Type B pancreatic cell (in vitro differentiated cells): ENCODE results near the gene TSR3. TPM values are rescaled to one million over a fixed set of nuclear protein-coding genes. Genes with fewer than 3 reads are reported as not detected.

Experiments
- DNase-seq: peaks from one replicate; pipeline ENCODE4 v3.0.0; 2021; ENCODE audit warnings: mixed read lengths; ENCODE audit not compliant: unreplicated experiment; ENCODE audit errors: extremely low spot score
- H3K27ac Mint-ChIP-seq: 2 replicates; pipeline ENCODE4 v1.8.0; 2021; ENCODE audit warnings: mild to moderate bottlenecking, mixed read lengths
- H3K27me3 Mint-ChIP-seq: 2 replicates; pipeline ENCODE4 v1.8.0; 2021; ENCODE audit warnings: mixed read lengths
- H3K36me3 Mint-ChIP-seq: 2 replicates; pipeline ENCODE4 v1.8.0; 2021; ENCODE audit warnings: mixed read lengths
- H3K4me1 Mint-ChIP-seq: one replicate; pipeline ENCODE4 v1.8.0; 2021; ENCODE audit warnings: mixed read lengths; ENCODE audit not compliant: unreplicated experiment
- H3K4me3 Mint-ChIP-seq: 2 replicates; pipeline ENCODE4 v1.8.0; 2021; ENCODE audit warnings: mild to moderate bottlenecking, mixed read lengths
- H3K9me3 Mint-ChIP-seq: 2 replicates; pipeline ENCODE4 v1.8.0; 2021; ENCODE audit warnings: mixed read lengths
- total RNA-seq: library from RNA; stranded (reverse); gene quantifications from 2 replicates; pipeline ENCODE4 v1.2.1, GENCODE V29; 2021; ENCODE audit warnings: low replicate concordance
- TF ChIP-seq, protein P1 (sequence below): fragments of 200-600 bp; sonication (generic); conservative IDR thresholded peaks from 2 replicates; pipeline ENCODE4 v1.5.0; 2021; ENCODE audit warnings: antibody characterized with exemption, mild to moderate bottlenecking

TSR3 gene
- total RNA-seq, 1 donor from 2014 or later: 53.1 TPM

DNA sequence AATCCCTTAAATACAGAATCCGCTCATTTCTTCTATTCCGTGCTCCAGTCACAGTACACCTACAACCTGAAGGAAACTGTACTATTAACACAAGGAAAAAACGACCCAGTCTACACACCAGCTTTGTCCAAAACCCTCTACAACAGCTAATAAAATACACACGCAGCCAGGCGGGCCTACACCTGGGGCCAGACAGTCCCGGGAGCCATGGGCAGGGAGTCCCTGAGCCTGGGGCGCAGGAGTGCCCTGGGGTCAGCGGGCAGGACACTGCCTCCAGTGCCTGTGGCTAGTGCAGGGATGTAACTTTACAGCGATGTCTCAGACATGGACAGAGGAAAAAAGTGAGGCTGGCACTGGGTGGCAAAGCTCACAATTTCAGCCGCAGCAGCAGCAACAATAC is 28.5 kb upstream of the TSR3 start:
- peaks cover 4% of the 10 kb centered on the region for H3K27me3 Mint-ChIP-seq
- H3K4me3 Mint-ChIP-seq: peak overlapping the region; percentile 92
- peaks cover 9% of the 10 kb centered on the region for H3K4me1 Mint-ChIP-seq
- TF ChIP-seq, protein P1, sequence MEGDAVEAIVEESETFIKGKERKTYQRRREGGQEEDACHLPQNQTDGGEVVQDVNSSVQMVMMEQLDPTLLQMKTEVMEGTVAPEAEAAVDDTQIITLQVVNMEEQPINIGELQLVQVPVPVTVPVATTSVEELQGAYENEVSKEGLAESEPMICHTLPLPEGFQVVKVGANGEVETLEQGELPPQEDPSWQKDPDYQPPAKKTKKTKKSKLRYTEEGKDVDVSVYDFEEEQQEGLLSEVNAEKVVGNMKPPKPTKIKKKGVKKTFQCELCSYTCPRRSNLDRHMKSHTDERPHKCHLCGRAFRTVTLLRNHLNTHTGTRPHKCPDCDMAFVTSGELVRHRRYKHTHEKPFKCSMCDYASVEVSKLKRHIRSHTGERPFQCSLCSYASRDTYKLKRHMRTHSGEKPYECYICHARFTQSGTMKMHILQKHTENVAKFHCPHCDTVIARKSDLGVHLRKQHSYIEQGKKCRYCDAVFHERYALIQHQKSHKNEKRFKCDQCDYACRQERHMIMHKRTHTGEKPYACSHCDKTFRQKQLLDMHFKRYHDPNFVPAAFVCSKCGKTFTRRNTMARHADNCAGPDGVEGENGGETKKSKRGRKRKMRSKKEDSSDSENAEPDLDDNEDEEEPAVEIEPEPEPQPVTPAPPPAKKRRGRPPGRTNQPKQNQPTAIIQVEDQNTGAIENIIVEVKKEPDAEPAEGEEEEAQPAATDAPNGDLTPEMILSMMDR: no peak
- no peaks in the 10 kb centered on the region for H3K9me3 Mint-ChIP-seq
- DNase-seq: no peak
- H3K36me3 Mint-ChIP-seq: no peaks in the 10 kb centered on the region
- peak overlapping the region; percentile 88 for H3K27ac Mint-ChIP-seq

DNA sequence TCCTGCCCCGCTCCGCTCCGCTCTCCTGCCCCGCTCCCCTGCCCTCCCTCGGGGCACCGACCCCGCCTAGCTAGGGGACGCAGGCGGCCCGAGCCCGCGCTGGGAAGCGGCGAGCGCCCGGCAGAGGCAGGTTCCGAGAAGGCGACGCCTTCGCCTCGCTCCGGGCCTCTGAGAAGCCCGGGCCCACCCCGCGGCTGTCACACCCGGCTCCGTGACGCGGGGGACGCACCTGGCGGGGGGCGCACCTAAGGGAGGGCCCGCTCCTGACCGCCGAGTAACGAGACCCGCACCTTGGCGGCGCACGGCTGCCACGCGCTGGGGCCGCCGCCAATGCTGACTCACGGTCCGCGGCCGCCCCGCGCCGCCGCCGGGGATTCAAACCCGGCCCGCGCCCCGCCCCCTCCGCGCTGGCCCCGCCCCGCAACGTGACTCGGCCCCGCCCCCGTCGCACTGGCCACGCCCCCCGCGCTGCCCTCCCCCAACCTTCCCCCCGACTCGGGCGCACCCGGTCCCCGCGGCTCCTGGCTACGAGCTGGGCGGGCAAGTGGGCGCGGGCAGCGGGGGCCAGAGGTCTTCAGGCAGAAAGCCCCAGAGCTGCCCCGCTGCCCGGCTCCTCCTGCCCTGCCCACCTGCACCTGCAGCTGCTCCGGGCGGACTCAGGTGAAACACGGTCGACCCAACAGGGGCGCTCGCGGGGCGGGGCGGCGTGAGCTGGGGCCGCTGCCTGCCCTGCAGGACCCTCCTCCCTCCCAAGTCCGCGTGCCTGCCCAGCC is 27.8 kb upstream of the TSR3 start:
- Mint-ChIP-seq H3K4me3 (peak overlapping the region; percentile 92), H3K27ac (peak overlapping the region; percentile 91), H3K27me3 (peaks cover 4% of the 10 kb centered on the region), H3K9me3 (no peaks in the 10 kb centered on the region), H3K4me1 (peaks cover 9% of the 10 kb centered on the region), H3K36me3 (no peaks in the 10 kb centered on the region)
- TF ChIP-seq, protein P1: no peak
- no peak for DNase-seq

DNA sequence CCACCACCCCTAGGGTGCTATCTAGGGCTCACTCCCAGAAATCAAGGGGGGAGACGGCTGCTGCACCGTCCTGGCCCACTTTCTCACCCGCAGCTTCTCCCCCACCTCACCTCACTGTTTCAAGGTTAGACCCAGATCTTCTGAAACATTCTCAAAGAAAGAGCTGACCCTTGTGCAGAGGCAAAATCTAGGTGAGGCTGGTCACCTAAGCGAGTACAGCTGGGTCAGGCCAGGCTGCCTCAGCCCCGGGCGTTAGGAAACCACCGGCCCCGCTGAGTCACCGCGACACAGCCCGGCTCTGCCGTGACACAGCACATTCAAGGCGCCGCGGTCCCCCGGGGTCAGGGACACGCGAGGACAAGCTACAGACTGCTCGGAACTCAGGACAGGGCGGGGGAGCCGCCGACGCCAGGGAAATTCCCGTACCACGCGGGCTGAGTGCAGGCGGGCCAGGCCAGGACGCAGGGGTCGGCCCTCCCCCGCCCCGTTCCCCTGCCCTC is 27.2 kb upstream of the TSR3 start:
- Mint-ChIP-seq H3K27ac (peak overlapping the region; percentile 91), H3K4me1 (peaks cover 9% of the 10 kb centered on the region), H3K36me3 (no peaks in the 10 kb centered on the region), H3K4me3 (peak overlapping the region; percentile 85), H3K27me3 (peaks cover 4% of the 10 kb centered on the region), H3K9me3 (no peaks in the 10 kb centered on the region)
- DNase-seq: no peak
- TF ChIP-seq, protein P1: no peak

DNA sequence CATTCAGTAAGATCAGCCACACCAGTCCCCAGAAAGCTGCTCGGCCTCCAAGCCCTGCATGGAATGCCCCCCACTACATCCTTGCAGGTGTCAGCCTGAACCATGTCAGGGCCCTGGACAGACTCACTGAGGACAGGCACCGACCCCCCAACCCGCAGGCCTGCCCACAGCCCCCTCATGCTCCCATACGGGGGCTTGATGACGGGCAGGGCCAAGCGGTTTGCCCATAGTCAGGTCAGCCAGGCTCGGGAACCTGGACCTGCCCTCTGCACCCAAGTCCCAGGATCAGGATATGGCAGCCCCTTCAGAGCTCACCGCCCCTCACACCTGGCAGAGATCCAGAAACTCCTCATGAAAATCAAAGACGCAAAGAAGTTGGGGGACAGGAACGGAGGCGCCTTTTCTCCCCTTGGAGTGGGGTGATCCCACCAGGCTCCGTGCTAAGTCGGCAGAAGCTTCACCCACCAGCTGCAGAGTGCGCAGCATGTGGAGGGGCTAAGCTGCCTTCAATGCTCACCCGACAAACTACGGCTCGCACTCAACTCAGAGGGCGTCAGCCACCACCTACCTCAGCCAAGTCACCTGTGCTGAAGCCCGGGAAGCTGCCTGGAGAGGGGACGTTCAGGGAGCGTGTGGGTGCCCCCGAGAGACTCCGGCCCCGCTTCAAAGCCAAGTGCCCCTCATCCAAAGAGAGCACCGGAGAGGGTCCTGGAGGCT is 26.6 kb upstream of the TSR3 start:
- no peak for DNase-seq
- no peaks in the 10 kb centered on the region for H3K9me3 Mint-ChIP-seq
- TF ChIP-seq, protein P1: no peak

DNA sequence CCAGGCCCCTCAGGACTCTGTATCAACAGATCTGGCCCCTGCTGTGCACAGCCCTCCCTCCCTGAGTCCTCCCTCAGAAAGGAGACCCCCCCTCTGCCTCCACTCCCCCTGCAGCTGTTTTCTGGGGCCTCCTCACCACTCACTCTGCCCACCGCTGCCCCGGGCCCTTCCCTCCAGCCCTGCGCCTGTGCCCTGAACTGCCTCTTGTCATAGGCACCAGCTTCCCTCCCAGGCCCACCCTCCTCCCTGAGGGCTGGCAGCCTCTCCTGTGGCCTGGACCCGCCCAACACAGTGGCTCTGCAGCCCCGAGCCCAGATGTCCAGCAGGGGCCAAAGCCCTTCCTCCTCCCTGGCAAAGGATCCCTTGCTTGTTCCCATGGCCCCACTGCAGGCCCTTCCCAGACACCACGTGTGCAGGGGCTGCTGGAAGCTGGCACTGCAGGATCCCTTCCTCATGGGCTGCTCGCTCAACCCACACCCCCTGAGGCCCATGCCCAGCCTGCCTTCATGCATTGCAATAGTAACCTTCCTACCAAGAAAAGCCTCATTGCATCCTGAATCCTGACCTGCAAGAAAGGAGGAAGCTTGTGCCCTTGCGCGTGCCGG is 25.8 kb upstream of the TSR3 start:
- peaks cover 9% of the 10 kb centered on the region for H3K4me1 Mint-ChIP-seq
- H3K36me3 Mint-ChIP-seq: no peaks in the 10 kb centered on the region
- peaks cover 4% of the 10 kb centered on the region for H3K27me3 Mint-ChIP-seq
- H3K4me3 Mint-ChIP-seq: no peak overlapping the region
- TF ChIP-seq, protein P1: no peak
- no peak for DNase-seq
- no peaks in the 10 kb centered on the region for H3K9me3 Mint-ChIP-seq
- H3K27ac Mint-ChIP-seq: peak overlapping the region; percentile 91

More for the DNA sequence above, 26.6 kb upstream of the TSR3 start:
- Mint-ChIP-seq H3K4me1 (peaks cover 9% of the 10 kb centered on the region), H3K27ac (peak overlapping the region; percentile 91), H3K36me3 (no peaks in the 10 kb centered on the region), H3K4me3 (peak overlapping the region; percentile 85), H3K27me3 (peaks cover 4% of the 10 kb centered on the region)
